A549 treated with GW870086 at 1 μM for 4 hours (cell line): ENCODE measurements around the gene ZNF326. TPM values are rescaled to one million over a fixed set of nuclear protein-coding genes. Genes with fewer than 3 reads are reported as not detected.

Experiments
- total RNA-seq: library from RNA; stranded (reverse); fragments of 200-300 nt; extraction: Qiagen RNA extraction; gene quantifications from 5 replicates; pipeline ENCODE4 v1.2.3, GENCODE V29; 2022; ENCODE audit warnings: low read depth

Gene ZNF326, protein sequence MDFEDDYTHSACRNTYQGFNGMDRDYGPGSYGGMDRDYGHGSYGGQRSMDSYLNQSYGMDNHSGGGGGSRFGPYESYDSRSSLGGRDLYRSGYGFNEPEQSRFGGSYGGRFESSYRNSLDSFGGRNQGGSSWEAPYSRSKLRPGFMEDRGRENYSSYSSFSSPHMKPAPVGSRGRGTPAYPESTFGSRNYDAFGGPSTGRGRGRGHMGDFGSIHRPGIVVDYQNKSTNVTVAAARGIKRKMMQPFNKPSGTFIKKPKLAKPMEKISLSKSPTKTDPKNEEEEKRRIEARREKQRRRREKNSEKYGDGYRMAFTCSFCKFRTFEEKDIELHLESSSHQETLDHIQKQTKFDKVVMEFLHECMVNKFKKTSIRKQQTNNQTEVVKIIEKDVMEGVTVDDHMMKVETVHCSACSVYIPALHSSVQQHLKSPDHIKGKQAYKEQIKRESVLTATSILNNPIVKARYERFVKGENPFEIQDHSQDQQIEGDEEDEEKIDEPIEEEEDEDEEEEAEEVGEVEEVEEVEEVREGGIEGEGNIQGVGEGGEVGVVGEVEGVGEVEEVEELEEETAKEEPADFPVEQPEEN
- 15.0 to 19.8 TPM (median 18.0 TPM) in 5 replicates for total RNA-seq

DNA sequence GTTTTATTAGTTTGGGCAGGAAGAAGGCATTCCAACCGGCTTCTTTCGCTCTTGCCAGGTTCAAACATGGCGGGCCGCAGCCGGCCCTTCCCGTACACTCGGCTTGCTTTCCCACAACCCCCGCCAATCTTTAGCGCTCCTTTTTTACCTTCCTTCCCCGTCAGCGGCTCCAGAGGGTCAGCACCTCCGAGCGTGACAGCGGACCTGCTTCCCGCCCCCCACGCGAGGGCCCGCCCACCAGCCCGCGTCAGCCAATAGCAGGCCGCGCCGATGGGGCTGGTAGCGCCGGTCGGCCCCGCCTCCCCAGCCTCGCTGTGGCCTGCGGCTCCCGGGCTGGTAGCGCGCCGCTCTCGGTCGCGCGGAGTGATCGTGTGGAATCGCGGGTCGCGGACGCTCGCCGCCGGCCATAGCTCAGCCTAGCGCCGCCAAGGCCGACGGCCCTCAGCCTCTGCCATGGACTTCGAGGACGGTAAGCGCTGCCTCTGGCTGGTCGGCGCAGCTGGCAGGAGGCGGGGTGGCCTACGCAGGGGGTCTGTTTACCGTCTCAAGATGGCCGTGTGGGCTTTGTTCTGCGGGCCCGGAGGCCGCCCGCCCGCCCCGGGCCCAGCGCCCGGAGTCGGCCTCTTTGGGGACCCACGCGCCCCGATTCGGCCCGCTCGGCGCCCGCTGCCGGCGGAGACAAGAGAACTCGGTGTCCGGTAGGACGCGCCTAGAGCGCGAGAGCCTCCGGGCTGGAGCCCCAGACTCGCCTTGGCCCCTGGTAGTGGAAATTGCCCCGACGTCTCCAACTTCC, at the start of gene ZNF326:
ZNF326 (plus strand) TSS at position 306 of the 793 bp plus-strand sequence; CDS start at position 454, 148 bp downstream.

Other genes with a start within 250 kb of the ZNF326 start
- 31.2 to 41.1 TPM (median 40.1 TPM) in 5 replicates for gene LRRC8D, start 174.1 kb upstream of the ZNF326 start, total RNA-seq